HG02678 (cell line): ENCODE data around the gene KRTAP3-2.
"Not testable (repeated sequence)": the region's sequence is repeated elsewhere in the genome, so short reads cannot be mapped to it uniquely, and the experiment has no call there.

ENCODE experiments used
- ATAC-seq: cut with Tn5 transposase; IDR thresholded peaks from one replicate; pipeline ENCODE4 v1.9.1; 2021; ENCODE audit warnings: mild to moderate bottlenecking, moderate library complexity; ENCODE audit not compliant: unreplicated experiment

The KRTAP3-2 gene

DNA sequence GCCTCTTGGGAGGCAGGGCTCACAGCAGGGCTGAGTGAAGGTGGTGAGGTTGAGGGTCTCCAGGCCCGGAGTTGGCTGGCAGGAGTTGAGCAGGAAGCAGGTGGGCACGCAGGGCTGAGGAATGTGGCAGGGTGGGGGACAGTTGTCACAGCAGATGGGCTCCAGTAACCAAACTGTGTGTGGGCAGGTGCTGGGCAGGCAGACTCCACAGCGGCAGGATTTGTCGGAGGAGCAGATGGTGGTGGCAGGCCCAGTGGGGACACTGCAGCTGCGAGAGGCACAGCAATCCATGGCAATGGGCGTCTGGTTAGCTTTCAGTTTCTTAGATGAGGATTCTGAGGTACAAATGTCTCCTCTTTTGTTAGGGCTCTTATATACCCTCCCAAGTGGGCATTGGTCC is at the start of gene KRTAP3-2:
Gene KRTAP3-2 (minus strand): TSS at position 344 of the 400 bp plus-strand sequence. CDS start 53 bp downstream, at position 291.
- ATAC-seq = not testable (repeated sequence)

DNA sequence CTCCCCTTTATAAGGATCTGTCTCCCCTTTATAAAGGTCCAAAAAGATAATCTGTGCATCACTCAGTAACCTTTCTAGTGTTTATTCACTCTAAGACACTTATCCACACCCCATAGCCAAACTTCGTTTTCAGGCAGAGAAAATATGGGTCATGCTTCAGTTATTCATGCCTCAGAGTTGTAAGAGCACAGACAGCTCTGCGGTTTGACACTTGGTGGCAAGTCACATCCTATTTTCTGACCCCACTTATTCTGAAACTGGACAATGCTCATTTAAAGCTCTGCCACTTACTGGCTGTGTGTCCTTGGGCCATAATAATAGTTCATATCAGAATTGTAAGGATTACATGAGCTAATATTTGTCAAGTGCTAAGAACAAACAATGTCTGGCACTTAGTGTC is 49.4 kb upstream of the KRTAP3-2 start:
- no peak for ATAC-seq

DNA sequence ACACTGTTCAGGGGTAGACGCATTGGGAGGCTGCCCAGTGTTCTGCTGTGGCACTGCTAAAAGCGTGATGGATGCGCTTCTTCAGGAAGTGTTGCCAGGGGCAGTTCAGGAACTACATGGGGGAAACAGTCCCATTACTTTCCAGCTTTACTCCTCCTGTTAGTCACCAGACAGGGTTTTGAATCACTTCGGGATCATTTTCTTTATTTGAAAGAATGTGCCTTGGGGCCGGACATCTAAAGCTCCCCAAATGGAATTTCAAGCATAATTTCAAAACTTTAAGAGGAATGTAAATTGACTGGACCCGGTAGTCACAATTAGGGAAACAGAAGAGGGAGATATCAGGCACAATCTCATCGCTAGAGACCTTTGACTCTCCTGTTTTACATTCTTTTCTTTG is 48.7 kb upstream of the KRTAP3-2 start:
- ATAC-seq = no peak

DNA sequence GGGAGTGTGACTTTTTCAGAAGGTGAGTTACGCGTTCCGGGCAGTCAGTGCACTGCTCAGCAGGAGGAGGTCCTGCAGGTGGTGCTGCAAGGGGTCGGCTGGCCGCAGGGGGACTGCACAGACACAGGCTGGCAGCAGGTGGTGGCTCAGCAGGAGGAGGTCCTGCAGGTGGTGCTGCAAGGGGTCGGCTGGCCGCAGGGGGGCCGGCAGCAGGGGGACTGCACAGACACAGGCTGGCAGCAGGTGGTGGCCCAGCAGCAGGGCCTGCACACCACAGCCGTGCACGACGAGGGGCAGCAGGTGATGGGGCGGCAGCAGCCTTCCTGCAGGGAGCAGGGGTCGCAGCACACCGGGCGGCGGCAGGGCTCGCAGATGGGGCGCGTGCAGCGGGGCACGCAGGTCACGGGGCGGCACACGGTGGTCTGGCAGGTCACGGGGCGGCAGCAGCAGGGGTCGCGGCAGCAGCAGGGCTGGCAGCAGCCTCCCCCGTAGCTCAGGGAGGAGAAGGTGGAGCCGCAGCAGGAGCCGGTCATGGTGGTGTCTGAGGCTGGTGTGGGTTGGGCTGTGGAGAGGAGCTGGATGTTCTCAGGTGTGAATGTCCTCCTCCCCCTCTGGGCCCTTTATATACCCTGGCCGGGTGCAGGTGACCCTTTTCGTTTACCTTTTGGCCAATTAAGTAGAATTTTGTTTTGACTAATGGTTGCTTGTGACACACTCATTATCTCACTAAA is 47.2 kb upstream of the KRTAP3-2 start, which contains the start of gene KRTAP2-1:
Gene KRTAP2-1 (minus strand): TSS at position 582 of the 731 bp plus-strand sequence. CDS start 49 bp downstream, at position 533.
- ATAC-seq = not testable (repeated sequence)

DNA sequence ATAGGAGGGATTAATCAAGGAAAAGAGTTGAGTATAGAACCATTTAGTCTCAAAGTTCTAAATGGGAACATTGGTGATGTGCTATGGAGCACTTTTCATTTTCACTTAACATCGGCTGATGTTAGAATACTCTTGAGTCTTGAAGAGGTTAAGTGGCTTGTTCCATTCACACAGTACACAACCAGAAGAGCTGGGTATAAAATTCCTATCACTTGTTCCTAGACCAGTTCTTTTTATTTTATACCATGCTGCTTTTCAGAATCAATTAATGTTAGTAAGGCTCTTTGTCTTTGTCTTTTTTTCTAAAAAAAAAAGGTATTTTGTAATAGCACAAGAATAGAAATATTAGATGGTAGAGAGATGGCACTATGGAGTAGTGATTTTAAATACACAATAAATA is 43.2 kb upstream of the KRTAP3-2 start:
- no peak for ATAC-seq

DNA sequence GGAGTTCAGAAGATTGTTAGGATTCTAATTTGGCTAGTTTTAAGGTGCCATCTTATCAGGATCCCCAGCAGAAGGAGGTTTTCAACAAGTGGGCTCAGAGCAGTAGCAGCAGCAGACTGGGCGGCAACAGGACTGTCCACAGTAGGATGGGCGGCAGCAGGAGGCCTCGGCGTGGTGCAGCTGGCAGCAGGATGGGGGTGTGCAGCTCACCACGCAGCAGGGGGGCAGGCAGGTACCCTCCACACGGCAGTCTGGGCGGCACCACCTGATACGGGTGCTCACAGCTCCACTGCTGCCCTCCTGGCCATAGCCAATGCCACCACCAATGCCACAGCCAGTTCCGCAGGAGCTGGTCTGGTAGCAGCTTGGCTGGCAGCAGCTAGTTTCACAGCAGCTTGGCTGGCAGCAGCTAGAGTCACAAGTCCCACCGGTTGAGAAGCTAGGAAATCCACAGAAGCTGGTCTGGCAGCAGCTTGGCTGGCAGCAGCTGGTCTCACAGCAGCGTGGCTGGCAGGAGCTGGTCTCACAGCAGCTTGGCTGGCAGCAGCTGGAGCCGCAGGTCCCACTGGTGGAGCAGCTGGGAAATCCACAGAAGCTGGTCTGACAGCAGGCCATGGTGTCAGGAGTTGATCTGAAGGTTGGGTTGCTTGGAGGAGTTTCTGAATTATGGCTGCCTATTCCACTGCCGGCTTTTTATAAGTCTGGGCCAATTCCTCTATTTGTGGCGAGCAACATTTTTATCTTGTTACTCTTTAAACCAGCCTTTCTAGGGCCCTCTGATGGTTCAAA is 41.3 kb upstream of the KRTAP3-2 start, which contains the start of gene KRTAP1-1:
Gene KRTAP1-1 (minus strand): TSS at position 668 of the 789 bp plus-strand sequence. CDS start 53 bp downstream, at position 615.
- ATAC-seq = not testable (repeated sequence)

DNA sequence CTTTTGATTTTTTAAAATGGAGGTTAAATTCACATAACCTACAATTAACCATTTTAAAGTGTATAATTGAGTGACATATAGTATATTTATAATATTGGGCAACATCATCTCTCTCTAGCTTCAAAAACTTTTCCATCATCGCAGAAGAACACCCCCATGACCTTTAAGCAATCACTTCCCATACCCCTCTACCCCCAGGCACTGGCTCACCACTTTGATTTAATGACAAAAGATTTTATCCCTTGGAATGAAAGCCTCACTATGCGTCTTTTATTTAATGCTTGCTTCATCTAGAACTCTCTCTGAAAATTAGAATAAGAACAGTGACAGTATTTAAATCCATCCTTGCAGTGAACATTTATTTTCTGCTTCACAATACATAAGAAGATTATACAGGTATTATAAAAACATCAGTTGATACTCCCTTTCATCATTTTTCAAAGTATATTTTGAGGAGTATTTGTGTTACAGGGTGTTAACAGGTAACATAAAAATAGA is 38.2 kb upstream of the KRTAP3-2 start:
- ATAC-seq = no peak

DNA sequence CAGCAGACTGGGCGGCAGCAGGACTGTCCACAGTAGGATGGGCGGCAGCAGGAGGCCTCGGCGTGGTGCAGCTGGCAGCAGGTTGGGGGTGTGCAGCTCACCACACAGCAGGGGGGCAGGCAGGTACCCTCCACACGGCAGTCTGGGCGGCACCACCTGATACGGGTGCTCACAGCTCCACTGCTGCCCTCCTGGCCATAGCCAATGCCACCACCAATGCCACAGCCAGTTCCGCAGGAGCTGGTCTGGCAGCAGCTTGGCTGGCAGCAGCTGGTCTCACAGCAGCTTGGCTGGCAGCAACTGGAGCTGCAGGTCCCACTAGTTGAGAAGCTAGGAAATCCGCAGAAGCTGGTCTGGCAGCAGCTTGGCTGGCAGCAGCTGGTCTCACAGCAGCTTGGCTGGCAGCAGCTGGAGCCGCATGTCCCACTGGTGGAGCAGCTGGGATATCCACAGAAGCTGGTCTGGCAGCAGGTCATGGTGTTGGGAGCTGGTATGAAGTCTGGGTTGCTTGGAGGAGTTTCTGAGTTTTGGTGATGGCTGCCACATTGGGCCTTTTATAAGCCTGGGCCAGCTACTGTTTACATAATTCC is 34.7 kb upstream of the KRTAP3-2 start, which contains the start of gene KRTAP1-3:
Gene KRTAP1-3 (minus strand): TSS at position 529 of the 590 bp plus-strand sequence. CDS start 53 bp downstream, at position 476.
- ATAC-seq = not testable (repeated sequence)

DNA sequence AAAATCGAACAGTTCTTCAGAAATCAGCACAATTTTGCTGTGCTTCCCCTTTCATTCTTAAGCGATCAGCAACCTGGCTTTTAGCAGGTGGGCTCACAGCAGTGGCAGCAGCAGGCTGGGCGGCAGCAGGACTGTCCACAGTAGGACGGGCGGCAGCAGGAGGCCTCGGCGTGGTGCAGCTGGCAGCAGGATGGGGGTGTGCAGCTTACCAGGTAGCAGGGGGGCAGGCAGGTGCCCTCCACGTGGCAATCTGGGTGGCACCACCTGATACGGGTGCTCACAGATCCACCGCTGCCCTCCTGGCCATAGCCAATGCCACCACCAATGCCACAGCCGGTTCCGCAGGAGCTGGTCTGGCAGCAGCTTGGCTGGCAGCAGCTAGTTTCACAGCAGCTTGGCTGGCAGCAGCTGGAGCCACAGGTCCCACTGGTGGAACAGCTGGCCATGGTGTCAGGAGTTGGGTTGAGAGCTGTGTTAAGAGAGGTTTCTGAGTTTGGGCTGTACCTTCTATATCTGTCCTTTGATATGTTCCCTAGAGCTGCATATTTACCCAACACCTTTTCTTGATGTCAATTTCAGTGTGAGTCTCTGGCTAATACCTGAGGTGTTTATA is 30.0 kb upstream of the KRTAP3-2 start, which contains the start of gene KRTAP1-4:
Gene KRTAP1-4 (minus strand): TSS at position 563 of the 613 bp plus-strand sequence. CDS start 117 bp downstream, at position 446.
- ATAC-seq = no peak

DNA sequence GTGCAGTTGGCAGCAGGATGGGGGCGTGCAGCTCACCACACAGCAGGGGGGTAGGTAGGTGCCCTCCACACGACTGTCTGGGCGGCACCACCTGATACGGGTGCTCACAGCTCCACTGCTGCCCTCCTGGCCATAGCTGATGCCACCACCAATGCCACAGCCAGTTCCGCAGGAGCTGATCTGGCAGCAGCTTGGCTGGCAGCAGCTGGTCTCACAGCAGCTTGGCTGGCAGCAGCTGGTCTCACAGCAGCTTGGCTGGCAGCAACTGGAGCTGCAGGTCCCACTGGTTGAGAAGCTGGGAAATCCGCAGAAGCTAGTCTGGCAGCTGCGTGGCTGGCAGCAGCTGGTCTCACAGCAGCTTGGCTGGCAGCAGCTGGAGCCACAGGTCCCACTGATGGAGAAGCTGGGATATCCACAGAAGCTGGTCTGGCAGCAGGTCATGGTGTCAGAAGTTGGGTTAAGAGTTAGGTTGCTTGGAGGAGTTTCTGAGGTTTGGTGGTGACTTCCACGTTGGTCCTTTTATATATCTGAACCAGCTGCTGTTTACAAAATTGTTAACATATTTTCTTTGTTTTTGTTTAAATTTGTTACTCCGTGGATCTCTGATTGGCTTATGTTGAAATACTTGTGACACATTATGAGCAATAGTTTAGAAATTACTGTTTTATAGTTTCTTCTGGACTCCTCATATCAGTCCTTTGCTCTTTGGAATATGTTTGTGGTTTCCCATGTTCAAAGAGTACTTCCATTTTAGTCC is 27.2 kb upstream of the KRTAP3-2 start, which contains the start of gene KRTAP1-5:
Gene KRTAP1-5 (minus strand): TSS at position 494 of the 757 bp plus-strand sequence. CDS start 53 bp downstream, at position 441.
- ATAC-seq = no peak

DNA sequence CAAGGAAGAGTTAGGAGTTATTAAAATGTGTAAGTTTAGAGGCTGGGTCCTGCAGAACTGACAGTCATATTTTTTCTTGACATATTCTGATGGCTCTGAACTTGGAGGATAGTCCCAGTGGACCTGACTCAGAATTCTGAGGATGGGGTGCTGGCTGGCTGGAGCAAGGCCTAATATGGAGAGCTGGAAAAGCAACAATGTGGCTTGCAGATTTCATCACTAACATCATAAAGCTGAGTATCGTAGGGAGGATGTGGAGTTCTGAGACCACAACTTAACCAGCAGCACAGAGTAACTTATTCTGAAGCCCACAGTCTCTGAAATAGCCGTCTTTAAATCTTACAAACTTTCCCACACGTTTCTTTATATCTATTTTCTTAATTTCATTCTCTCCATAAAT is 25.0 kb upstream of the KRTAP3-2 start:
- ATAC-seq = no peak

DNA sequence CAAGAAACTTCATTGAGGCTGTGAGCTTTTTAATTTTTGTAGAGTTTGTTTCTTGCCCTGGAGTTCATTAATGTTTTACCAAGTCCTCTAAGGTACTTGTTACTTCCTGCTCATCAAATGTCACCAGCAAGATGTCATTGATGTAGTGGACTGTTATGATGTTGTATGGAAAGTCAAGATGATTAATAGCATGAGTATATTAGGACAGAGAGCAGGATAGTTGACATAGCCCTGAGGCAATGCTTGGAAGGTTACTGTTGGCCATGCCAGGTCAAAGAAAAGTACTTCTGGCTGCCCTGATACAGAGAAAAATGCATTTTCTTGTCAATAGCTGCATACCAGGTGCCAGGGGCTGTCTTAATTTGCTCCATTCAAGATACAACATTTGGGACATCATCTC is 20.6 kb upstream of the KRTAP3-2 start:
- no peak for ATAC-seq

DNA sequence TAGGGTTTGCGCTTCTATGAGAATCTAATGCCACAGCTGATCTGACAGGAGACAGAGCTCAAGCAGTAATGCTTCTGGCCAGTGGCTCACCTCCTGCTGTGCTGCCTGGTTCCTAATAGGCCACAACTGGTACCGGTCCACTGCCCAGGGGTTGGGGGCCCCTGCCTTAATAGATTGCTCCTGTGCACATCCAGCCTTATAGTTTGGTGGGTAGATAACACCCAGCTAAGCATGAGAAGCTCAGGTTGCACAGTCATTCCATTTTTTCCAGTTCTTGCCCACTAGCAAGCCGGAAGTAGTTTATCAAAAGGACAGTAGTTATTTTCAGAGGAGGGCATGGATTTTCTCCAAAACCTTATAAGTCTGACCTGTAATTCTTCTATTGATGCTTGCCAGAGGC is 19.7 kb upstream of the KRTAP3-2 start:
- no peak for ATAC-seq

DNA sequence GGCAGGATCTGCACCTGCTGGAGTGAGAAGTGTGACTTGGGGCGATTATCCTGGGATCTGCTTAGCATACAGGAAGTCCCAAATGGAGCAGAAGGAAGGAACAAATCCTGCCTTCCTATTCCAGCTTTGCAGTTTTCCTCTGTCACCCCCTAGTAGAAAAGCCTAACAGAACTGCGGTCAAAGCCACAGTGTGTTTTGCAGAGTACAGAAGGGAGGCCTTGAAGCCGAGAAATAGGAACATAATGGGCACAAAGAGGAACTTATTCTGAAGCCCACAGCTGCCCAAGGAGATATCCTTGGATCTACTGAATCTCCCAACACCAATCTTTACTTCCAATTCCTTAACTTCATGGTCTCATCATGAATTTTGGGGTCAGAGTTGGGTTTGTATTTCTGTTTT is 18.8 kb upstream of the KRTAP3-2 start:
- ATAC-seq = no peak

DNA sequence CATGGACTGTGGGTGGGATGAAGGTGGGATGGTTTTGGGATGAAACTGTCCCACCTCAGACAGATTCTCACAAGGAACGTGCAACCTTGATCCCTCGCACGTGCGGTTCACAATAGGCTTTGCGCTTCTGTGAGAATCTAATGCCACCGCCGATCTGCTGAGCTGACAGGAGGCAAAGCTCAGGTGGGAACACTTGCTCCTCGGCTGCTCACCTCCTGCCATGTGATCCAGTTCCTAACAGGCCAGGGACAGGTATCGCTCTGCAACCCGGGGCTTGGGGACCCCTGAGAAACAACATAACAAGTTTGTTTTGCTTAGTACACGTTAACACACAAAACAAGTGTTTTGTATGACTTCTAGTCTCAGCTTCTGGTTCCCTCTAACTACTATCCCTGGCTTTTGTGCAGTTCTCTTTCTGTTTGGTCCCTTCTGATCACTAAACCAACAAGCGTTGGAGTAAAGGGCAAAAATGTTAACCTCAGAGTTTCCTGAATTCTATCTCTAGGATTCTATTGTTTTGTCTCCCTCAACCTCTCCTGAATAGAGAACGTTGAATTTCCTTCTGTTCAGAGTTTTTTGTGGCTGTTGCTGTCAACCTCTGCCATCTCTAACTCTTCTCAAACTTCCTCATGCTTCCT is 17.0 kb upstream of the KRTAP3-2 start:
- ATAC-seq = no peak

DNA sequence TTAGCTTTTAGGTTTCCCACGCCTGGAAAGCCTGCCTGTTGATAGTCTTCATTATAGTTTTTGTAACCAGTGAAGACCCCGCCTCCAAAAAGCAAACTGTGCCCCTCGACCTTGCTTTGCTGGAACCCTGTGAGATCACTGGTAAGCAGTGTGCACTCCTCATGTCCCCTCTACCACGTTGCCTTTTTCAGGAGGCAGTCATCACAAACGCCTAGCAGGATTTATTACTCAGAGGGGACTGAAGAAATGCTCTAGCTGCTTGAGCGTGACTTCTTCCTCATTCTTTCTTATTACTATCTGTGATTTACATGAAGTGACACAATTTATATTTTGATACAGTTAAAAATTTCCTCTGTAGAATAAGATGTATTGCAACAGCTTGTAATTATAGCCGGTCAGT is 15.7 kb upstream of the KRTAP3-2 start:
- no peak for ATAC-seq

DNA sequence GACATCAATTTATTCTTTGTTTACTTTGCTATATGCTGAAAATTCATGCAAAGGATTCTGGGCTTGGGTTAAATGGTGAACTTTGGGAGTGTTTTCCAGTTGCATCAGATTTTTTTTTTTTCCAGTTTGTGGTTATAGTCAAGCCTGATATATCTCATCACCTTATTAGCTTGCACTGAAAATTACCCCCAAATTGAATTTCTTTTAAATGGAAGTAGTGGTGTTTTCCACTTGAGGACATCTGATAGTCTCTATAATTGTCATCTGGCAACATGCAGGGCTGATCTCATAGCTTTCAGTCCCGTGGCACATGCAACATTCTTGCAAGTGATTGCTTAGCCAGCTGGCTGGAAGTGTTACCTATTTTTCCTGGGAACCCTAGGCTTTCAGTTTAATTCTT is 13.9 kb upstream of the KRTAP3-2 start:
- ATAC-seq = no peak

DNA sequence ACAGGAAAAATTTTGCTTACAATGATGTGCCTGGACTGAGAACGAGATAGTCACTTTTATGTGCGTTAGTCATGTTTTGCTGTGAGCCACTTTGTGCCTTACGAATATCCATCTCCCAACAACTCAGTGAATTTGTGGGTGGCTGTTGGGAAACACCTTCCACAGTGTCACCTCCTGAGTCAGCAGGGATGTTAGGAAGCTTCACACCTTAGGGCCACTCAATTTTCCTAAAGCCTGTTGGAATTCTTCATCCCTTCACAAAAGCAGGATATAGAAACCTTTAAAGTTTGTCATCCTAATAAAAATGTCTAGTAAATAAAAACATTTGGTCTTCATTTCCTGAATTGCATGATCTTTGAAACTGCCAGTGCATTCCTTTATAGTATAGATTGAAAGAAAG is 13.5 kb upstream of the KRTAP3-2 start:
- ATAC-seq = no peak
